CD8-positive, alpha-beta memory T cell (primary cell): ENCODE measurements around the gene ATXN1. TPM values are rescaled to one million over a fixed set of nuclear protein-coding genes. Genes with fewer than 3 reads are reported as not detected.

ENCODE experiments used
- CTCF ChIA-PET: fragments of 350-600 bp; sonication (Branson Sonifier 250); formaldehyde crosslinking; loops from one replicate; lab custom pipeline; 2021; ENCODE audit warnings: antibody characterized with exemption; lab: Charles Lee
- POLR2A ChIA-PET: fragments of 350-600 bp; sonication (Branson Sonifier 250); formaldehyde crosslinking; loops from one replicate; lab custom pipeline; 2021; ENCODE audit warnings: antibody characterized with exemption; lab: Charles Lee
- DNase-seq, 5 donors: peaks; one replicate each; pipeline versions ENCODE4 v3.0.0 to v3.0.0-alpha.2; 2020 to 2022; ENCODE audit warnings: mixed read lengths in 1 of 5
- H3K27ac ChIP-seq: one replicate; pipeline ENCODE4 v1.7.0; 2013; ENCODE audit warnings: low read depth, mild to moderate bottlenecking, low read length, moderate library complexity
- H3K27me3 ChIP-seq: 2 replicates; pipeline ENCODE4 v1.7.0; 2013; ENCODE audit warnings: low read length, mild to moderate bottlenecking; ENCODE audit not compliant: insufficient read depth, poor library complexity, severe bottlenecking
- H3K36me3 ChIP-seq: 2 replicates; pipeline ENCODE4 v1.7.0; 2013; ENCODE audit warnings: mild to moderate bottlenecking, low read length, moderate library complexity; ENCODE audit not compliant: insufficient read depth
- H3K4me1 ChIP-seq: 2 replicates; pipeline ENCODE4 v1.7.0; 2013; ENCODE audit warnings: mild to moderate bottlenecking, low read length, moderate library complexity; ENCODE audit not compliant: insufficient read depth
- H3K4me3 ChIP-seq: 2 replicates; pipeline ENCODE4 v1.7.0; 2013; ENCODE audit warnings: mild to moderate bottlenecking, low read length
- H3K9me3 ChIP-seq: 2 replicates; pipeline ENCODE4 v1.7.0; 2013; ENCODE audit warnings: mild to moderate bottlenecking, low read length
- H3K27ac Mint-ChIP-seq, 8 donors: one replicate each; pipeline ENCODE4 v1.8.0; 2020 to 2021; ENCODE audit warnings: mixed read lengths in 8 of 8, mild to moderate bottlenecking in 6 of 8, inconsistent platforms in 3 of 8, moderate library complexity in 3 of 8
- H3K27me3 Mint-ChIP-seq, 2 donors: one replicate each; pipeline ENCODE4 v1.8.0; 2020 to 2021; ENCODE audit warnings: mixed read lengths in 2 of 2, mild to moderate bottlenecking in 1 of 2, moderate library complexity in 1 of 2
- H3K36me3 Mint-ChIP-seq, 3 donors: one replicate each; pipeline ENCODE4 v1.8.0; 2020 to 2021; ENCODE audit warnings: mixed read lengths in 3 of 3, inconsistent platforms in 1 of 3, mild to moderate bottlenecking in 1 of 3
- H3K4me1 Mint-ChIP-seq, 3 donors: one replicate each; pipeline ENCODE4 v1.8.0; 2020 to 2021; ENCODE audit warnings: mixed read lengths in 3 of 3, inconsistent platforms in 1 of 3, mild to moderate bottlenecking in 1 of 3
- H3K4me3 Mint-ChIP-seq, 7 donors: one replicate each; pipeline ENCODE4 v1.8.0; 2020 to 2021; ENCODE audit warnings: mixed read lengths in 7 of 7, mild to moderate bottlenecking in 6 of 7, moderate library complexity in 4 of 7, inconsistent platforms in 2 of 7
- H3K9me3 Mint-ChIP-seq, 5 donors: one replicate each; pipeline ENCODE4 v1.8.0; 2020 to 2022; ENCODE audit warnings: mixed read lengths in 5 of 5, mild to moderate bottlenecking in 3 of 5, moderate library complexity in 2 of 5, inconsistent platforms in 1 of 5
- polyA plus RNA-seq: library from polyadenylated mRNA; unstranded; fragments of 300-500 nt; fragmentation: Illumina TruSeq; gene quantifications from one replicate; pipeline ENCODE4 v1.2.3, GENCODE V29; 2021
- total RNA-seq, 2 experiments: library from RNA; stranded (reverse); gene quantifications; one replicate each; pipeline ENCODE4 v1.2.3, GENCODE V29; 2021

The ATXN1 gene
- total and polyA plus RNA-seq, 3 experiments from 2014 or later = 20.0 to 114 (median 111) TPM

DNA sequence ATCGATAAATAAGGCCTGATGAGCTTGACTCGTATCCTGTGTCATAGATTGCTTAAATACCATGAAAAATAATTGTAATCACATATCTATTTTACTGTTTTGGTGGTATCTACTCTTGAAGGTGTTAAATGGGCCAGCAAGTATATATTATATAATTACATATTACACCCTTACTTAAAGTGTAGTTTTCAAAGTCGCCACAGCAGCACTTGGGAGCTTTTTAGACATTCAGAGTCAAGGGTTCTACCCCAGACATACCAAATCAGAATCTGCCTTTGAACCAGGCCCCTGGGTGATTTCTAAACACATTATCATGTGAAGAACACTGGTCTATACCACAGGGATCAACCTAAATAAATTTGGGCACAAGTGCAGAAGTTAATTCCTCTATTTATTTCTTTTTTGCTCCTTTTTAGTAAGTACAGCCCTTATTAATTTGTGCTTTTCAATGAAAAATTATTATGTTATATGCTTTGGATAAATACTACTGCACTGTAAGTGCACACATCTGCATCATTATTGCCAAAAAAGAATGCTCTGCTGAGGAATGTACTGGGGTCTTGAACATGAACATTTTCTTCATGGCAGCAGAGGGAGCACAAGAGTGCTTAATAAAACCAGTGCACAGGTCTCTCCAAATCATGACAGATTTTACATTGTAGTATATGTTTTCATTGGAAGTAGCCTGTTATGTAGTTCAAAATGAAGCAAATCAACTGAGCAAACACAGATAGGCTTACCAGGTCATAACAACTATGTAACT, 3.1 kb upstream of the ATXN1 start:
- H3K36me3 ChIP-seq = no peaks in the 10 kb centered on the region
- H3K4me3 Mint-ChIP-seq = peak overlapping the region; percentile 77 to 100 (median 98)
- peaks cover 0 to 4% of the 10 kb centered on the region in 2 donors for H3K27me3 Mint-ChIP-seq
- peaks cover 50 to 69% (median 66%) of the 10 kb centered on the region in 3 donors for H3K4me1 Mint-ChIP-seq
- H3K4me3 ChIP-seq = no peak overlapping the region
- H3K9me3 ChIP-seq = no peaks in the 10 kb centered on the region
- H3K4me1 ChIP-seq = peaks cover 37% of the 10 kb centered on the region
- ChIA-PET CTCF (interaction anchor here (0.6 to 5.5 kb wide), 31 partner anchors 8 to 432 kb away, joined by 3 to 49 read pairs (median 5); no protein-coding TSS in a partner anchor), POLR2A (interaction anchor here (1.2 to 1.8 kb wide), 3 partner anchors 33 to 112 kb away, joined by 5 to 16 read pairs (median 5); no protein-coding TSS in a partner anchor)
- peaks cover 0 to 26% (median 1%) of the 10 kb centered on the region in 3 donors for H3K36me3 Mint-ChIP-seq
- DNase-seq = peak in 1 of 5 donors; percentile 17
- no peaks in the 10 kb centered on the region for H3K27me3 ChIP-seq
- peak overlapping the region; percentile 75 to 100 (median 98) for H3K27ac Mint-ChIP-seq
- H3K9me3 Mint-ChIP-seq = peaks cover 0 to 2% (median 0%) of the 10 kb centered on the region in 5 donors
- H3K27ac ChIP-seq = peak overlapping the region; percentile 98

DNA sequence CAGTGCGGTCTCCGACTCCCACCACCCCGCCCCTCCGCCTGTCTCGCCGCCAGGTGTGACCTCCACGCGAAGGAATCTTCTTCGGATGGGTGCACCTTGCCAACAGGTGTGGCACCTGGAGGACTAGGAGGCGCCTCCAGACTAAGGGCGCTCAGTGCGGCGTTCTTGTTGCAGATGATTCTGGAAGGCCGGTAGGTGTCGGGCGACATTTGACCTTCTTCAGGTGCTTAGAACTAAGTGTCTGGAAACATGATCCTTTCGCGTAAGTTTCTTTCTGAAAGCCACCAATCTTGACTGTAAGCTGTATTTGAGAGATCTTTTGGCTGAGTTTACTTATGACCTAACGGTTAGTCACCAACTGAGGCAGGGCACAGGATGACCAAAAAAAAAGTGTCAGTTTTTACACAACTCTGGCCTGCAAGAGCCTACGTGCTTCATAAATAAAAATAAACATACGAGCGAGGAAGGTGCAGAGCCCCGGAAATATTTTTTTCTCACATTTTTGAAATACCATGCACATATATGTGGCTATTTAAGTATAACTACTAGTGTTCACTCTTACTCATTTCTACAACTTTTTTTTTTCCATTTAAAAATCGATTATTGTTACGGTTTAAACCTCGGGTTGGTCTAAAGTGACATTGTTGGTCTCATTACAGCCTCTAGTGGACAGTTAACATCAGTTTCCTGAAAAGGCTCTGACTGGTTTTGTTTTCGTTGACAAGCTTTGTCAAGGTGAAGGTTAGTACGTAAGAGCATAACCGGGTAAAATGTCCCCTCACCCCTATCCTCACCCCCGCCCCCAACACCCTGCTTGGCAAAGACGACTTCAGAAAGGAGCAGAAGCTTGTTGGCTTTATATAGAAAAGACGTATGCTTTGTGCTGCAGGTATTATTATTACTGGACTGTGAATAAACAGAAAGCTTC, 1.6 kb upstream of the ATXN1 start:
- ChIA-PET CTCF (interaction anchor here (0.7 to 5.5 kb wide), 50 partner anchors 9 to 442 kb away, joined by 3 to 49 read pairs (median 4); no protein-coding TSS in a partner anchor), POLR2A (interaction anchor here (0.6 to 2.3 kb wide), 12 partner anchors 10 to 431 kb away, joined by 3 to 16 read pairs (median 4); no protein-coding TSS in a partner anchor)
- DNase-seq = peak; percentile 66 to 87 (median 69)
- Mint-ChIP-seq H3K9me3 (peaks cover 0 to 2% (median 0%) of the 10 kb centered on the region in 5 donors), H3K4me3 (peak overlapping the region; percentile 92 to 100 (median 98)), H3K27me3 (peaks cover 0 to 4% of the 10 kb centered on the region in 2 donors), H3K27ac (peak overlapping the region; percentile 97 to 100 (median 99)), H3K36me3 (peaks cover 0 to 32% (median 1%) of the 10 kb centered on the region in 3 donors), H3K4me1 (peaks cover 51 to 69% (median 66%) of the 10 kb centered on the region in 3 donors)
- H3K36me3 ChIP-seq = no peaks in the 10 kb centered on the region
- peak overlapping the region; percentile 74 for H3K4me3 ChIP-seq
- peak overlapping the region; percentile 98 for H3K27ac ChIP-seq
- H3K4me1 ChIP-seq = peaks cover 39% of the 10 kb centered on the region
- H3K27me3 ChIP-seq = no peaks in the 10 kb centered on the region
- no peaks in the 10 kb centered on the region for H3K9me3 ChIP-seq

DNA sequence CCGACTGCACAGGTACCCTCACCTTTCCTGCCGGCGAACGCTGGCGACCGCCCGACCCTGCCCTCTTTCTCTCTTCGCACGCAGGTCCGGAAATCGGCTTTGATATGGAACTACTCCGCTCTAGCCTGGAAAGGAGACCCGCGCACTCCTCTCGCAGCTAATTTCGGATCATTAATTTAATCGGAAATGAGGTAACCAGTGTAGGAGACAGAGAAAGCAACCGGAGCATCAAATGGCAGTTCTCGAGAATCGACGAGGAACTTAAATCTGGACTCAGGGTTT, 949 bp upstream of the ATXN1 start:
- H3K9me3 ChIP-seq = no peaks in the 10 kb centered on the region
- Mint-ChIP-seq H3K36me3 (peaks cover 0 to 32% (median 1%) of the 10 kb centered on the region in 3 donors), H3K27me3 (peaks cover 0 to 4% of the 10 kb centered on the region in 2 donors), H3K4me3 (peak overlapping the region; percentile 92 to 100 (median 98)), H3K27ac (peak overlapping the region; percentile 97 to 100 (median 99)), H3K4me1 (peaks cover 54 to 69% (median 66%) of the 10 kb centered on the region in 3 donors), H3K9me3 (peaks cover 0 to 2% (median 0%) of the 10 kb centered on the region in 5 donors)
- peak overlapping the region; percentile 74 for H3K4me3 ChIP-seq
- H3K27ac ChIP-seq = peak overlapping the region; percentile 98
- H3K4me1 ChIP-seq = peaks cover 43% of the 10 kb centered on the region
- no peaks in the 10 kb centered on the region for H3K27me3 ChIP-seq
- no peak for DNase-seq
- CTCF ChIA-PET = interaction anchor here (0.7 to 5.5 kb wide), 27 partner anchors 10 to 443 kb away, joined by 3 to 49 read pairs (median 5); no protein-coding TSS in a partner anchor
- POLR2A ChIA-PET = interaction anchor here (0.7 to 2.3 kb wide), 13 partner anchors 17 to 634 kb away, joined by 3 to 19 read pairs (median 8); partner anchors contain the start of gene MYLIP
- H3K36me3 ChIP-seq = no peaks in the 10 kb centered on the region

DNA sequence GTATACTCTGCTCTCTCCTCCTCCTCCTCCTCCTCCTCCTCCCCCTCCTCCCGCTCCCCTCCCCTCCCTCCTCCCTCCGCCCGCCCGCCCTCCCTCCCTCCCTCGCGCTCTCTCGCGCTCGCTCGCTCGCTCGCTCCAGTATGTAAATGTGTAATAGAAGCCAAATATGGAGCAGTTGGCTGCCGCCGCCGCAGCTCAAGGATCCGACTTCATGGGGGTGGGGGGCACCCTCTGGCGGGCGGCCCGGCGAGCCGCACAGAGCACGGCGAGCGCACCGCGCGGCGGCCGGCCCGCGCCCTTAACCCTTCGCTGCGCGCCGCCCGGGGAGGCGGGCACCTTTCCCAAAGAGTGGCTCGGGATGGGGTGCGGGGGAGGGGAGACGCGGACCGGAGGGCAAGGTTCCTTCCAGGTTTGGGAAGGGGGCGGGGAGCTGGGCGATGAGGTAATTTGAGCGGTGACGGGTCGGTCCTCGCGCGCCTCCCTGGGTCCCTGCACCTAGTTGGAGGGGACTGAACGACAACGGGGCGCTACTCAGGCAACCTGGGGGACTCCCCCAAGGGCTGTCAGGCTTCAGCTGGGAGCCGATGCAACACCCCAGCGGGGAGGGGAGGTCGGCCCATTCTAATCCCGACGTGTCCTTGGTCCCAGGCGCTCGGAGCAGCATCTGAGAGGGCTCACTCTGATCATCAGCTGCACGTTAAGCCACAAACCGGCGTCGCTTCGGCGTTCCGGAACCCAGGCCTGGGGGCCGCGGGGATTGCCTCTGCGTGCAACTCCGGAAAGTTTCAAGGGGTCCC, 409 bp upstream of the ATXN1 start:
- H3K36me3 Mint-ChIP-seq = peaks cover 0 to 32% (median 1%) of the 10 kb centered on the region in 3 donors
- H3K27ac Mint-ChIP-seq = peak overlapping the region; percentile 97 to 100 (median 99)
- H3K27me3 Mint-ChIP-seq = peaks cover 0 to 4% of the 10 kb centered on the region in 2 donors
- no peaks in the 10 kb centered on the region for H3K9me3 ChIP-seq
- ChIA-PET CTCF (interaction anchor here (0.6 to 5.5 kb wide), 29 partner anchors 11 to 443 kb away, joined by 3 to 49 read pairs (median 5); no protein-coding TSS in a partner anchor), POLR2A (interaction anchor here (0.6 to 2.3 kb wide), 24 partner anchors 10 to 633 kb away, joined by 3 to 19 read pairs (median 4); partner anchors contain the start of gene MYLIP)
- peaks cover 0 to 2% (median 0%) of the 10 kb centered on the region in 5 donors for H3K9me3 Mint-ChIP-seq
- peak overlapping the region; percentile 89 for H3K4me3 ChIP-seq
- peaks cover 59 to 71% (median 67%) of the 10 kb centered on the region in 3 donors for H3K4me1 Mint-ChIP-seq
- peak; percentile 82 to 93 (median 84) for DNase-seq
- H3K4me3 Mint-ChIP-seq = peak overlapping the region; percentile 92 to 100 (median 98)
- H3K36me3 ChIP-seq = no peaks in the 10 kb centered on the region
- H3K27ac ChIP-seq = peak overlapping the region; percentile 98
- H3K27me3 ChIP-seq = no peaks in the 10 kb centered on the region
- peaks cover 46% of the 10 kb centered on the region for H3K4me1 ChIP-seq

DNA sequence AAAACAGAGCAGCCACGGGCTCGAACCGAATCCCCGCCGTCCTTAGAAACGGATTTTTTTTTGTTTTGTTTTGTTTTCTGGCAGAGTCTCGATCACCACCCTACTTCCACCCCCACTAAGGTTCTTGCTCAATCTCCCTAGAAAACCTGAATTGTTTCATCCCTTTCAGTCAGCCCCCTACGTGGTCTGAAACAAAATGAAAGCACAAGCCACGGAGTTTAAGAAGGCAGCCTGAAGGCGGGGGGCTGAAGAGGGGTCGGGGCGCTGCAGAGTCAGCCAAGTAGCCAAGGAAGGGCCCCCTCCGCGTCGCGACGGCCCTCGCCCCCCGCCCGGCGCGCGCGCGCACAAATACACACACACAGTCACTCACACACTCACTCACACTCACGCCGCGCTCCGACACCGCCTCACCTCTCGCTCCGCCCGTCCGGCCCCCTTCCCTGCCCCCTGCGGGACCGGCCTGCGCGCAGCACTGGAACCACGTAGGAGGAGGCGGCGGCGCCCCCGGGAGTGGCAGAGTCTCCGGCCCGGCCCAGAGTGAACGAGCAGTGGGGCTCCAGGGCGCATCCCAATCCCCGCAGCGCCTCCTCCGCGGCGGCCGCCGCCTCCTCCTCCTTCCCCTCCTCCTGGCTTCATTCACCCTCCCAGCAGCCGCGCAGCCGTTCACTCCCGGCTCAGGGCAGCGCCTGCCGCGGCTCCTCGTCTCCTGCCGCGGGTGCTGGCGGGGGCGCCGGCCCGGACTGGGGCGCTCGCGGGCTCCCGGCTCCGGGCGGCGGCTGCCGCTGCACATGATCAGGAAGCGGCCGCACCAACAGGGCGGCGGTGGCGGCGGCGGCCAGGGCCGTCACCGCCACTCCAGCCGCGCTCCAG, 1.4 kb downstream of the ATXN1 start:
- POLR2A ChIA-PET = interaction anchor here (0.6 to 2.5 kb wide), 16 partner anchors 10 to 321 kb away, joined by 3 to 27 read pairs (median 8); no protein-coding TSS in a partner anchor
- Mint-ChIP-seq H3K4me1 (peaks cover 60 to 72% (median 66%) of the 10 kb centered on the region in 3 donors), H3K27me3 (peaks cover 0 to 4% of the 10 kb centered on the region in 2 donors), H3K9me3 (peaks cover 0 to 2% (median 0%) of the 10 kb centered on the region in 5 donors), H3K27ac (peak overlapping the region; percentile 88 to 100 (median 98)), H3K4me3 (peak overlapping the region; percentile 83 to 98 (median 95)), H3K36me3 (peaks cover 0 to 37% (median 0%) of the 10 kb centered on the region in 3 donors)
- CTCF ChIA-PET = interaction anchor here (0.8 to 2.6 kb wide), 13 partner anchors 10 to 426 kb away, joined by 3 to 10 read pairs (median 5); no protein-coding TSS in a partner anchor
- Histone ChIP-seq H3K4me3 (peak overlapping the region; percentile 90), H3K36me3 (no peaks in the 10 kb centered on the region), H3K4me1 (peaks cover 37% of the 10 kb centered on the region), H3K27me3 (no peaks in the 10 kb centered on the region), H3K27ac (peak overlapping the region; percentile 94), H3K9me3 (no peaks in the 10 kb centered on the region)
- DNase-seq = peak; percentile 67 to 87 (median 73)

DNA sequence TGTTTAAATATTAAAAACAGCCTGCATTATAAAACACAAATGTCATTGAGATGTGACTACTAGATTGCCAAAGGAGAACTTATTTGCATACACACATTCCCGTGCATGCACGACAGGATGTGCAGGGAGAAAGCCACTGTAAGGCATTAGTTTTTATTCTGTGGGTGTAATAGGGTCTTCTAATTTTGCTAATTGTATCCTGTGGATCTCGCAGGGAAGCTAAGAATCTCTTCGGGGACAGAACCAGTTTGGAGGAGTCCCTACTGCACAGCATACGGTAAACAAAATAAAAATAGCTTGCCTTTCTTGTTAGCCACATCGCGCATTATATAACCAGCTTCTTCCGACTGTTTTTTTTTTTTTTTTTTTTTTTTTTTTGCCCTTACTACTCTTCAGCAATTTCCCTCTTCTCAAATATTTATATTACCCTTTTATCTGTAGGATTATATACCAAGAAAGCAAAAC, 2.0 kb downstream of the ATXN1 start:
- Mint-ChIP-seq H3K4me3 (peak overlapping the region; percentile 83 to 98 (median 95)), H3K4me1 (peaks cover 60 to 72% (median 66%) of the 10 kb centered on the region in 3 donors), H3K27ac (peak overlapping the region; percentile 88 to 100 (median 98)), H3K27me3 (peaks cover 0 to 4% of the 10 kb centered on the region in 2 donors), H3K36me3 (peaks cover 0 to 42% (median 5%) of the 10 kb centered on the region in 3 donors), H3K9me3 (peaks cover 0 to 2% (median 0%) of the 10 kb centered on the region in 5 donors)
- DNase-seq = peak in 1 of 5 donors; percentile 49
- H3K27ac ChIP-seq = peak overlapping the region; percentile 94
- H3K36me3 ChIP-seq = no peaks in the 10 kb centered on the region
- no peaks in the 10 kb centered on the region for H3K27me3 ChIP-seq
- H3K4me1 ChIP-seq = peaks cover 30% of the 10 kb centered on the region
- H3K4me3 ChIP-seq = peak overlapping the region; percentile 90
- POLR2A ChIA-PET = interaction anchor here (0.6 to 2.5 kb wide), 34 partner anchors 8 to 440 kb away, joined by 3 to 27 read pairs (median 5); no protein-coding TSS in a partner anchor
- H3K9me3 ChIP-seq = no peaks in the 10 kb centered on the region
- CTCF ChIA-PET = interaction anchor here (0.8 to 2.6 kb wide), 15 partner anchors 10 to 427 kb away, joined by 3 to 10 read pairs (median 5); no protein-coding TSS in a partner anchor
